ENCODE data around the gene SLC22A12. TPM values are rescaled to one million over a fixed set of nuclear protein-coding genes. Genes with fewer than 3 reads are reported as not detected.

The SLC22A12 gene
- polyA plus RNA-seq, 2 of the 4 experiments (the other 2 are of a cell fraction): not detected

DNA sequence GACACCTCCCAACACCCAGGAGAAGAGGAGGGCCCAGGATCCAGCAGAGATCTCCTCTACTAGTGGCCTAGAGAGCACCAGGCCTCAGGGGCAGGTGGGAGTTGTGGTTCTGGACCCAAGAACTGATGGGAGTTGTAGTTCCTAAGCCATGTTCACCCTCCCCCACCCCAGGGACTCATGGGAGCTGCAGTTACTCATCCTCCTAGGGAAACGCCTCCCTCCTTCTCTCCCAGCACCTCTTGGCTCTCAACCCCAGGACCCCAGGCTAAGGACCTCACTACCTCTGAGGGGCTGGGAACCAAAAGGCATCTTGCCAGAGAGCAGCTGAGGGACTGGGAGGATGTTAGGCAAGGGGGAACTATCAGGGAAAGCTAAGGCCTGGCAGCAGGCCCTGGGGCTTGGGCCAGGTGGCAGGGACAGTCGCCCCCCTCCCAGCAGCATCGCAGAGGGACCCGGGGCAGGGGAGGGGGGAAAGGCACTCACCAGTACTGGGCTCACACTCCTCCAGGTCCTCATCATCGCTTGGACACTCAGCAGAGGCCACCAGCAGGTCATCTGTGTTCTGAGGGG lies 28.9 kb downstream of the SLC22A12 start (continued):
- TF ChIP-seq JUN (IDR thresholded peaks at IDR 0.05) (no peak), MAZ (IDR thresholded peaks at IDR 0.05; ENCODE audit: borderline replicate concordance, low read depth, low read length) (no peak)

DNA sequence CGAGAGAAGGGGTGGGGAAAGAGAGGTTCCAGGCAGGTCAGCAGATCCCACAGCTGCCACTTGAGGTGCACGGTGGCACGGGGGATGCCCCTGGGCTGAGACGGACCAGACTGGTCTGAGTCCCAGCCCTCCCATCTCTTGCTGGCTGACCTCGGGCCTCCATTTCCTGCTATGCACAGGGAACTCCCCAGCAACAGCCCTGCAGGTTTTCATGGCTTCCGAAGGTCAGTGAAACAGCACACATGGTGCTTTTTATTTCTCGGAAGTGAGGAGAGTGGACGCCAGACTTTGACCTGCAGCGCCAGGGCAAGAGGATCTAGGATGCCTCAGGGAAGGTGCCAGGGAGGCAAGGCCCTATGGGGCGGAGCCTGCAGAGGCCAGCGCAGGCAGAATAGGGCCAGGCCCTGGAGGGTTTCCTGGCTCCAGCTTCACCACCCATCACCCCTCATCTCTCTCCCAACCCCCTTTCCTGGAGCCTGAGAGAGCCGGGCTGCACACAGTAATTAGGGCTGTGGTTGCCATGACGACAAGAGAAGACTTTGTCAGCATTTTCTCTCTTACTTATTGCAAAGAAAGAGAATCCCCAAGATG lies 29.5 kb downstream of the SLC22A12 start:
- Histone ChIP-seq H3K27ac (no peak overlapping the region), H3K9me3 (no peaks in the 10 kb centered on the region), H3K4me3 (no peak overlapping the region), H3K4me2 (no peak overlapping the region), H3K4me1 (no peaks in the 10 kb centered on the region)
- ChIA-PET CTCF (interaction anchor here (1.3 to 2.1 kb wide), 2 partner anchors 32 to 68 kb away, joined by 5 to 7 read pairs; no protein-coding TSS in a partner anchor), POLR2A (no interaction called here)
- no peak for DNase-seq (ENCODE audit: low read depth in 1 of 2, low spot score in 1 of 2)
- no peak for FAIRE-seq
- TF ChIP-seq SREBF2 (IDR thresholded peaks at IDR 0.05): no peak
- TF ChIP-seq KDM5A (IDR thresholded peaks at IDR 0.05): no peak
- TF ChIP-seq ZC3H11A (IDR thresholded peaks at IDR 0.05): no peak
- TF ChIP-seq ZFP36 (IDR thresholded peaks at IDR 0.05; ENCODE audit: borderline replicate concordance, partially characterized antibody): no peak
- no peak for TF ChIP-seq CHD4 (IDR thresholded peaks at IDR 0.05; ENCODE audit: borderline replicate concordance)
- TF ChIP-seq EP300 (IDR thresholded peaks at IDR 0.05): no peak
- TF ChIP-seq HOXB13 (CRISPR knock-in tag; IDR thresholded peaks at IDR 0.05; ENCODE audit: low read depth): no peak
- no peak for TF ChIP-seq SMC3 (IDR thresholded peaks at IDR 0.05)
- no peak for TF ChIP-seq RCOR1 (IDR thresholded peaks at IDR 0.05; ENCODE audit: low read depth, low read length)
- TF ChIP-seq, protein P1, sequence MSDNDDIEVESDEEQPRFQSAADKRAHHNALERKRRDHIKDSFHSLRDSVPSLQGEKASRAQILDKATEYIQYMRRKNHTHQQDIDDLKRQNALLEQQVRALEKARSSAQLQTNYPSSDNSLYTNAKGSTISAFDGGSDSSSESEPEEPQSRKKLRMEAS (IDR thresholded peaks at IDR 0.05): no peak
- TF ChIP-seq ESRRA (IDR thresholded peaks at IDR 0.05; ENCODE audit: borderline replicate concordance, low read length): no peak
- TF ChIP-seq, protein P2, sequence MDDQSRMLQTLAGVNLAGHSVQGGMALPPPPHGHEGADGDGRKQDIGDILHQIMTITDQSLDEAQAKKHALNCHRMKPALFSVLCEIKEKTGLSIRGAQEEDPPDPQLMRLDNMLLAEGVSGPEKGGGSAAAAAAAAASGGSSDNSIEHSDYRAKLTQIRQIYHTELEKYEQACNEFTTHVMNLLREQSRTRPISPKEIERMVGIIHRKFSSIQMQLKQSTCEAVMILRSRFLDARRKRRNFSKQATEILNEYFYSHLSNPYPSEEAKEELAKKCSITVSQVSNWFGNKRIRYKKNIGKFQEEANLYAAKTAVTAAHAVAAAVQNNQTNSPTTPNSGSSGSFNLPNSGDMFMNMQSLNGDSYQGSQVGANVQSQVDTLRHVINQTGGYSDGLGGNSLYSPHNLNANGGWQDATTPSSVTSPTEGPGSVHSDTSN (IDR thresholded peaks at IDR 0.05): no peak
- TF ChIP-seq, protein P3, sequence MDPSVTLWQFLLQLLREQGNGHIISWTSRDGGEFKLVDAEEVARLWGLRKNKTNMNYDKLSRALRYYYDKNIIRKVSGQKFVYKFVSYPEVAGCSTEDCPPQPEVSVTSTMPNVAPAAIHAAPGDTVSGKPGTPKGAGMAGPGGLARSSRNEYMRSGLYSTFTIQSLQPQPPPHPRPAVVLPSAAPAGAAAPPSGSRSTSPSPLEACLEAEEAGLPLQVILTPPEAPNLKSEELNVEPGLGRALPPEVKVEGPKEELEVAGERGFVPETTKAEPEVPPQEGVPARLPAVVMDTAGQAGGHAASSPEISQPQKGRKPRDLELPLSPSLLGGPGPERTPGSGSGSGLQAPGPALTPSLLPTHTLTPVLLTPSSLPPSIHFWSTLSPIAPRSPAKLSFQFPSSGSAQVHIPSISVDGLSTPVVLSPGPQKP (IDR thresholded peaks at IDR 0.05; ENCODE audit: low read depth, low read length): no peak
- no peak for TF ChIP-seq TP53 (CRISPR knock-in tag; IDR thresholded peaks at IDR 0.05)
- no peak for TF ChIP-seq CBX8 (IDR thresholded peaks at IDR 0.05)
- TF ChIP-seq ZNF302 (CRISPR knock-in tag; IDR thresholded peaks at IDR 0.05): no peak
- TF ChIP-seq ZSCAN20 (CRISPR knock-in tag; IDR thresholded peaks at IDR 0.05): no peak
- no peak for ATAC-seq
- WGBS (ENCODE audit: missing lambda C conversion rate): 78% methylated on average over 13 of the region's 13 CpGs

DNA sequence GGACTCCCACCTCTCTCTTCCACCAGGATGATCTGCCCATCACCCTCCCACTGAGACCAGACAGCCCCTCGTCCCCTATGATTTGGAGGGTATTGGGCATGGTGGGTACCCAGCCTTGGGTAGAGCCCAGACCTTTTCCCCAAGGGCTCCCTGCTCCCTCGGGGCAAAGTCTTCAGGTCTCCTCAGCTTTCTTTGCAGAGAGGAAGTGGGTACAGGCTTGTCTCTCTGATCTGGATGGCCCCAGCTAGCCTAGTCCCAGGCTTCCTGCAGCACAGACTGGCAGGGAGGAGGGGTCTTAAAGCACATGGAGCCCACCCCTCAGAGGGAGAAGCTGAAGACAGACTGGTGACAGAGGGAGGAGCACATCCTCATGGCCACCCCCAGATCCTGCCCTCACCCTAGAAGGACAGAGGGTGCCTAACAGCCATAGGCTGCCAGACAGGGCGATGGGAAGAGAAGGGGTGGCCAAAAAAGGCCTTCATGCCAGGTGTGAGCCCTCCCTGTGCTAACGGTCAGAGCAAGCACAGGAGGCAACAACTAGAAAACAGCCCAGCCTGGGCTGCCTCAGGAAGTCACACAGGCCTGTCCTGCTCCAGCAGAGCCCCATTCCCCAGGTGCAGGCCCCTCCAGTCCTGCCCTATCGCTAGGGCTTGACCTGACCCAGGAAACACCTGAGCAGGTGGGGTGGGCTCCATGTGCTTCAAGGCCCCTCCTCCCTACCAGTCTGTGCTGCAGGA lies 30.4 kb downstream of the SLC22A12 start:
- Histone ChIP-seq H3K27ac (no peak overlapping the region), H3K4me3 (no peak overlapping the region), H3K4me1 (no peaks in the 10 kb centered on the region), H3K9me3 (no peaks in the 10 kb centered on the region), H3K4me2 (no peak overlapping the region)
- CTCF ChIA-PET: interaction anchor here (2.1 kb wide), 1 partner anchor 31 kb away, joined by 7 read pairs; no protein-coding TSS in a partner anchor
- ATAC-seq (no peak), FAIRE-seq (no peak), DNase-seq (ENCODE audit: low read depth in 1 of 2, low spot score in 1 of 2) (no peak)
- 44% methylated on average over 4 of the region's 5 CpGs for WGBS (ENCODE audit: missing lambda C conversion rate)
- TF ChIP-seq RAD21 (conservative IDR thresholded peaks at IDR 0.05 in 1 of 2, IDR thresholded peaks at IDR 0.05 in 1 of 2) (no peak), ZNF302 (CRISPR knock-in tag; IDR thresholded peaks at IDR 0.05) (no peak), CBX2 (IDR thresholded peaks at IDR 0.05; ENCODE audit: borderline replicate concordance, low read depth) (no peak)
- POLR2A ChIA-PET: no interaction called here
